DMS 273 (cell line): Measurements from ENCODE around the gene OR52E5.

ENCODE experiments used
- DNase-seq: peaks from one replicate; lab custom pipeline; 2025; ENCODE audit not compliant: unreplicated experiment; lab: John Stamatoyannopoulos, UW

Gene OR52E5

GRCh38 chr11:5892908-5893307 is at the start of gene OR52E5:
Gene OR52E5 (plus strand): TSS chr11:5893208. CDS start chr11:5900777, 7,569 bp downstream.
- DNase-seq = no peak

- no peak for DNase-seq
Measured at GRCh38 chr11:5846701-5847100, 46.3 kb upstream of the OR52E5 start.

- DNase-seq = no peak
Measured at GRCh38 chr11:5847711-5848110, 45.3 kb upstream of the OR52E5 start.

GRCh38 chr11:5851002-5851401 is 42.0 kb upstream of the OR52E5 start:
- no peak for DNase-seq

GRCh38 chr11:5857590-5857989 is 35.4 kb upstream of the OR52E5 start, which contains the start of gene OR52E8:
Gene OR52E8 (minus strand): TSS chr11:5857690. CDS start chr11:5857690, 0 bp downstream.
- no peak for DNase-seq

- DNase-seq = no peak
Measured at GRCh38 chr11:5865826-5866225, 27.2 kb upstream of the OR52E5 start.

- no peak for DNase-seq
Measured at GRCh38 chr11:5878564-5878963, 14.4 kb upstream of the OR52E5 start.

- no peak for DNase-seq
Measured at GRCh38 chr11:5880329-5880728, 12.7 kb upstream of the OR52E5 start, which contains the start of gene OR52E4. Gene OR52E4 (plus strand): TSS chr11:5880629. CDS start chr11:5884293, 3,664 bp downstream.

GRCh38 chr11:5881756-5882155 is 11.3 kb upstream of the OR52E5 start:
- no peak for DNase-seq

- DNase-seq = no peak
Measured at GRCh38 chr11:5887172-5887571, 5.8 kb upstream of the OR52E5 start.

GRCh38 chr11:5887661-5888060 is 5.3 kb upstream of the OR52E5 start:
- no peak for DNase-seq

- peak; percentile 5 for DNase-seq
Measured at GRCh38 chr11:5891216-5891800, 1.7 kb upstream of the OR52E5 start.

GRCh38 chr11:5899534-5899933 is 6.5 kb downstream of the OR52E5 start:
- no peak for DNase-seq

GRCh38 chr11:5910540-5910939 is 17.5 kb downstream of the OR52E5 start:
- DNase-seq = no peak

- DNase-seq = peak; percentile 1
Measured at GRCh38 chr11:5922749-5923426, 29.9 kb downstream of the OR52E5 start.

- DNase-seq = no peak
Measured at GRCh38 chr11:5923427-5923776, 30.4 kb downstream of the OR52E5 start.

GRCh38 chr11:5923794-5924193 is 30.8 kb downstream of the OR52E5 start:
- no peak for DNase-seq

- DNase-seq = no peak
Measured at GRCh38 chr11:5928271-5928670, 35.3 kb downstream of the OR52E5 start.

GRCh38 chr11:5928811-5929210 is 35.8 kb downstream of the OR52E5 start:
- no peak for DNase-seq

- DNase-seq = no peak
Measured at GRCh38 chr11:5929571-5930368, 36.8 kb downstream of the OR52E5 start.

- no peak for DNase-seq
Measured at GRCh38 chr11:5930614-5931013, 37.6 kb downstream of the OR52E5 start.

GRCh38 chr11:5931061-5931460 is 38.1 kb downstream of the OR52E5 start:
- DNase-seq = no peak
